Transverse colon (tissue), 3 donors: ENCODE results near the gene PTGFRN.

ENCODE experiments used
- CTCF ChIP-seq, 5 experiments: fragments of 200-600 bp in 3 of 5; fragments of 450-650 bp in 2 of 5; sonication (generic) in 3 of 5; IDR thresholded peaks; 1 replicate in 2 of 5; 2 replicates in 3 of 5; pipeline ENCODE4 v1.5.1; 2016 to 2017; ENCODE audit warnings: antibody characterized with exemption in 5 of 5, inconsistent platforms in 3 of 5, mild to moderate bottlenecking in 2 of 5, moderate library complexity in 1 of 5
- EP300 ChIP-seq: sonication (generic); formaldehyde crosslinking; IDR thresholded peaks from one replicate; pipeline ENCODE4 v1.6.1; 2017; ENCODE audit warnings: antibody characterized with exemption, low read depth
- POLR2A ChIP-seq: fragments of 450-650 bp; IDR thresholded peaks from one replicate; pipeline ENCODE4 v1.6.1; 2016; ENCODE audit warnings: antibody characterized with exemption, mild to moderate bottlenecking, moderate library complexity

GRCh38 chr1:116868385-116868784, 41.3 kb upstream of the PTGFRN start:
- TF ChIP-seq CTCF (IDR thresholded peaks at IDR 0.05) (no peak), POLR2A (no peak), EP300 (no peak)
